MV-4-11 (cell line): ENCODE measurements around the gene XPA.
"Not testable (repeated sequence)": the region's sequence is repeated elsewhere in the genome, so short reads cannot be mapped to it uniquely, and the experiment has no call there.

Experiments
- DNase-seq: peaks from one replicate; lab custom pipeline; 2025; lab: John Stamatoyannopoulos, UW

The XPA gene

DNA sequence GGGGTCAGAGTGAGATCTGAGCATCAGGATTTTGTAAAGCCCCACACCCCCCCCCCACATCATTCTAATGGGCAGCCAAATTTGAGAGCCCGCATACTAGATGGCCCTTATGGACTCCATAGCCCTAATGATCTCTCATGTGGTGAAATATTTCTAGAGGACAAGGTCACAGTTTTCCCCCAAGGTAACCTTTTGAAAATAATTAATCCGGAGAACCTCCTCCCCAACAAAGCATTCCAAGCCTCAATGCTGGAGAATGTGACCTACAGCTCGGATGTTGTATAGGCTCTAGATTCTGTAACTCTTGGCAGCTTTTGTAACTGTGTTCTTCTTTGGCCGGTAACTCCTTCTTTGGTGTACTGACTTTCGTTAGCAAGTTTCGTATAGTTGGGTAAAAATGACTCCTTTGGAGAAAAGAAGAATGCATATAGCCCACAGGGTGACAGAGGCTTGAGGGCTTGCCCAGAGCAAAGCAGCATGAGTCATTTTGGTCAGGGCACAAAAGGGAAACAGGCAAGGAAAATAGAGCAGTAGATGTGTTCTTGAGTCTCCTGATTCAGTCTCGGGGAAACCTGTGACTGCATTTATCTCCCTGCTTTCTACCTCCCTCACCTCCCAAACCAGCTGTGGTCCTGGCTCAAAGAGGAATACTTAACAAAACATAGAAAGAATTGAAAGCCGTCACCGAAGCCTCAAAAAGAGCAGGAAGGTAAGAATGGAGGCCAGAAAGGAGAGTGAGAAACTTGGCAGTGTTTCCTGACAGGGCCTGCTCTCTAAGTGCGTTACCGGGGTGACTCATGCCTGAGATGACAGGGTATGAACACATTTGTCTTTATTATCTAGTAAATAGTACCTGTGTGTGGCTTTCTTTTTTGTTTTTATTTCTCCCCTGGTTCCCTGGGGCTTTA lies 6.6 kb upstream of the XPA start:
- DNase-seq: peak; percentile 94

DNA sequence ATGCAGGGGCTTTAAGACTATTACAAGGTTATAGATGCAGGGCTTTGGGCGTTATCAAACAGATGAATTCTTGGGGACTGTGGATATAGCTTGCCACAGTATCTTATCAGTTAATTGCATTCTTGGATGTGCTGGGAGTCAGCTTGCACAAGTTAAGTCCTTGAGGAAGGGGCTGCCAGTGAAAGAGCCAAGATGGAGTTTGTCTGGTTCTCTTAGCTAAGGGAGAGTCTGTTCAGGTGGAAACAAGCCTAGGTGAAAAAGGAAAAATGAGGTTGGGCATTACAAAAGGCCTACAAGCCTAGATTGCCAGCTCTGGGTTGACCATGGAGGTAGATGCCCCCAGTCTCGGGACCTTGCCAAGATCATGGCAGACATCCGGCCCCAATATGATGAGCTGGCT lies 2.7 kb upstream of the XPA start:
- DNase-seq: not testable (repeated sequence)

- DNase-seq: peak; percentile 94
Measured at GRCh38 chr9:97699281-97699680, 2.1 kb upstream of the XPA start.

DNA sequence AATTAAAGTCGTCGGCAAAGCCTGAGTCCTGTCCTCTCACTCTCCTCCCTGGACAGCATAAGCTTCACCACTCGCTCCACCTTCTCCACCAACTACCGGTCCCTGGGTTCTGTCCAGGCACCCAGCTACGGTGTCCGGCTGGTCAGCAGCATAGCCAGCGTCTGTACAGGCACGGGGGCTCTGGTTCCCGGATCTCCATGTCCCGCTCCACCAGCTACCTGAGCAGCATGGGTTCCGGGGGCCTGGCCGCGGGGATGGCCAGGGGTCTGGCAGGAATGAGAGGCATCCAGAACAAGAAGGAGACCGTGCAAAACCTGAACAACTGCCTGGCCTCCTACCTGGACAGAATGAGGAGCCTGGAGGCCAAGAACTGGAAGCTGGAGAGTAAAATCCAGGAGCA lies 1.7 kb upstream of the XPA start:
- DNase-seq: no peak

- no peak for DNase-seq
Measured at GRCh38 chr9:97697837-97698236, 697 bp upstream of the XPA start.

GRCh38 chr9:97695995-97696802 lies 941 bp downstream of the XPA start:
- DNase-seq: peak; percentile 29

- no peak for DNase-seq
Measured at GRCh38 chr9:97695390-97695789, 1.8 kb downstream of the XPA start.

DNA sequence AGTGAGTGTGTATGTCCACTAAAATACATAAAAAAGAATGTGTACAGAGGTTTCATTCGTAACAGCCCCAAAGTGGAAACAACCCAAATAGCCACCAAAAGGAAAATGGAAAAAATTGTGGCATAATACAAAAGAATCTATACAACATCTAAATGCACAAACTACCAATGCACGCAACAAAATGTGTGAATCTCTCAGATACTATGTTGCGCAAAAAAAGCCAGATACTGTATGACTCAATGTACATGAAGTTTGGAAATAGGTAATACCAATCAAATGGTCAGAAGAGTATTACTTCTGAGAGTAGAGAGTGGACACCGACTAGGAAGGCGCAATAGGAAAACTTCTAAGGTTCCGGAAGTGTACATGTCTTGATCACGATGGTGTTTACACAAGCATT lies 2.4 kb downstream of the XPA start:
- no peak for DNase-seq

DNA sequence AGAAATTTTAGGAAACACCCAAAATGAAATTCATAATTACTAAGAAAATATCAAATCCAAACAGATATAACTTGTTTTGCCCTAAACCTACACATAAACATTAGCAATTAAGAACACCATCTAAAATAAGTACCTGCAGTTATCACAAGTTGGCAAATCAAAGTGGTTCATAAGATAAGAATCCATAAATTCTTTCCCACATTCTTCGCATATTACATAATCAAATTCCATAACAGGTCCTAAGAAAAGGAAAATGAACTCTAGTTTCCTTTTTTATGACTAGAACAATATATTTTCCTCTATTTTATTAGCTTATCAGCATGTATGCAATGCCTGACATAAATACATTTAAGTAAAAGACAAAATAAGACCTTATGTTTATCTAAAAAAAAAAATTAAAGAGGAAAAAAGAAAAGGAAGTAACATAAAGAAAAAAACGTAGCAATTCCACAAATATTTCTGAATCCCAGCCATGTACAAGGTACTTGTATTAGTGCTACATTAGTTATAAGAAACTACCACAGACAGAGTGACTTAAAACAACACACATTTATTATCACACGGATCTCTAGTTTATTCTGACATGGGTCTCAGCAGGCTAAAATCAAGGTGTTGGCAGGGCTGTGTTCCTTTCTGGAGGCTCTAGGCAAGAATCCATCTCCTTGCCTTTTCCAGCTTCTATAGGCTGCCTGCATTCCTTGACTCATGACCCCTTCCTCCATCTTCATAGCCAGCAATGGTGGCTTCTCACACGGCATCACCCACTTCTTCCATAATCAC lies 7.5 kb downstream of the XPA start:
- DNase-seq: no peak

- DNase-seq: no peak
Measured at GRCh38 chr9:97688654-97689053, 8.5 kb downstream of the XPA start.

DNA sequence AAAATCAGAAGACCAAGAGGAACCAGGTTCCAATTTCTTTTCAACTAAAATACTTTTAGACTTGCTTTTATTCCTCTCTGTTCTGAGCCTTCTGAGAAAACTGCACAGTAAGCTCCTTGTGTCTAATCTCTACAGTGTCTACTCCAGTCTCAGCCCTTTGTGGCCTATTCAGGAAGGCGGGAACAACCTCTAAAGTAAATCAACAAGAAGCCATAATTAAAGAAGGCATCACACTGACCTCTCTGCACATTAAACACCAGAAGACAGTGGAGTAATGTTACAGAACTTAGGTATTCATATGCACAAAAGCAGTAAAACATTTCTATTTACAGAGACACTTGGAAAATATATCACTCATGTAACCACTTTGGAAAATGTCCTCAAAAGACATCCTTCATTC lies 14.9 kb downstream of the XPA start:
- DNase-seq: no peak

DNA sequence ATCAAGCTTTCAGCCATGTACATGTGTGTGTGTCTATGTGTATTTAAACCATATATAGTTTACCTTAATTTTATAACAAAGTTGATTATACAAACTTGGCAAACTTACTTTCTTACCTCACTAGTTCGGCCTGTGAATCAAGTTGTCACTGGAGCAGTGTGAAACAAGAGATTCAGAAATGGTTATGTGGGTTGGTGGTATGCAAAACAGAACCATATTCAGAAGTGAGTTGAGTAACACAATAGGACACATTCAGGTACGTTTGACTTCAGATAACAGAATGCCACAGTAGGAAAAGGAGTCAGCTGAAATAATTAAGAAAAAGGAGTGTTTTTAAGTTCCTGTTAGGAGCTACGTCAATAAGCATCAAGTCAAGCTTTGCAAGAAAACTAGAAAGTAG lies 21.5 kb downstream of the XPA start:
- peak; percentile 27 for DNase-seq

GRCh38 chr9:97673922-97674321 lies 23.2 kb downstream of the XPA start:
- DNase-seq: no peak

GRCh38 chr9:97672403-97672802 lies 24.7 kb downstream of the XPA start:
- no peak for DNase-seq

- DNase-seq: no peak
Measured at GRCh38 chr9:97670586-97670985, 26.6 kb downstream of the XPA start.

DNA sequence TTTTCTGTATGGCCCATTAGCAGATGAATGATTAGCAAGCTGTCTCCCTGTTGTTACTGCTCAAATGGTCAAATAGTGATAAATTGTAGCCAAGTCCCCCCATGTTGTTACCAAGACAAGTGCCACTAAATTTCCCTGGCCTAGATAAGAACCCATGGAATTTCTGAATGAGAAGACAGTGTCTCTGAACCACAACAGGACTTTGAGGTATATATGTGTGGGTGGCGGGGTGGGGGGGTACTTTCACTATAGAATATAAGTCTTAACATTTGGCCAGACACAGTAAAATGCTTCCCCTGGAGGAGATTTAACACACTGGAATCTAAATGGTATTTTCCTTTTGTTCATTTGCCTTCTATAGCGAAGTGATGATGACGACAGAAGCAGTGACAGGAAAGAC lies 28.7 kb downstream of the XPA start:
- no peak for DNase-seq

- DNase-seq: peak; percentile 59
Measured at GRCh38 chr9:97666907-97667686, 30.0 kb downstream of the XPA start.

DNA sequence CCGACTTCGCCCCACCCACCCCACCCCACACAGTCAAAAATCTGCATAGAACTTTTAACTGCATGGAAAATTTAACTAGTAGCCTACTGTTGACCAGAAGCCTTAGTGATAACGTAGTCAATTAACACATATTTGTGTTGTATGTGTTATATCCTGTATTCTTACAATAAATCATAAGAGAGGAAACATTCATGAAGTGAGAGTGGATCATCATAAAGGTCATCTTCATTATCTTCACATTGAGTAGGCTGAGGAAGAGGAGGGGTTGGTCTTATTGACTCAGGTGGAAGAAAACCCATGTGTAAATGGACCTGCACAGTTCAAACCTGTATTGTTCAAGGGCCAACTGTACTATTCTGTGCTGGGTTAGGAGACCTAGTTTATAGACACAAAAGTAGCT lies 31.4 kb downstream of the XPA start:
- DNase-seq: no peak

DNA sequence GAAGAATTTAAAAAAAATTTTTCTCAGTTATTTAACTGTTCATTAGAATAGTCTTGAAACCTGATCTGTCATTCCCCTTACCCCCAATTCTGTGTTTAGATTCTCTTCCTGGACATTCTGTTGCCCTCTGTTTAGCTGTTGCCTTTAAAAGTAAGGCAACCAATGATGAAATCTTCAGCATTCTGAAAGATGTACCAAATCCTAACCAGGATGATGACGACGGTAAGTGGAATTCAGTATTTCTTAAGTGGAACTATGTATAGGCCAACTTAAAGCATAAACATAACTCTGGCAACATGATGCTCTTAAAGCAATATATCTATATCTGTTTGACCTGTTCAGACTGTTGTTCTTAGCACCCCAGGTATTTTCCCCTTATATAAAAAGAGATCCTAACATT lies 36.3 kb downstream of the XPA start:
- DNase-seq: no peak

GRCh38 chr9:97660340-97660739 lies 36.8 kb downstream of the XPA start:
- peak; percentile 61 for DNase-seq

DNA sequence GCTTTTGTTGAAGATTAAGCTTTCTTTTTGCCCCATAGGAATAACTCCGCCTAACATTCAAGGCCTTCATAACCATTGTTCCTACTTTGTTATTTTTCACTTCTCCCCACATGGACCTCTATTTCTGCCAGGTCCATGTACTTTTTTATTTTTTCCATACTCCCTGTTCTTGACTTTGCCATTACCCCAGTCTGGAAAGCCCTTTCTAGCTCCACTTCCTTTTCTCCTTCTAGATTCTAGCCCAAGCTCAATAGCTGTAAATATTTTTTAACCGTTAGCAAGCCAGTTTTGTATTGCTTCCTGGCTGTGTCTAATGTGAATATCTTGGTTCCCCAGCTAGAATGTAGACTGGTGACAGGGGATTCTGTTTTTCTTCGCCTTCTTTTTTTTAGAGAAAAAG lies 37.4 kb downstream of the XPA start:
- DNase-seq: peak; percentile 14

GRCh38 chr9:97658707-97659106 lies 38.4 kb downstream of the XPA start:
- DNase-seq: no peak
